COR-L47 (cell line): ENCODE results near the gene IRAK2.
"Not testable (repeated sequence)": the region's sequence is repeated elsewhere in the genome, so short reads cannot be mapped to it uniquely, and the experiment has no call there.

Experiments used
- DNase-seq: peaks from one replicate; lab custom pipeline; 2025; lab: John Stamatoyannopoulos, UW

The IRAK2 gene

GRCh38 chr3:10160925-10161324 is 3.8 kb upstream of the IRAK2 start:
- no peak for DNase-seq

- DNase-seq = no peak
These were observed 2.5 kb upstream of the IRAK2 start for GRCh38 chr3:10162185-10162584.

GRCh38 chr3:10164201-10164545 is 546 bp upstream of the IRAK2 start:
- not testable (repeated sequence) for DNase-seq

GRCh38 chr3:10166213-10166604 is 1.5 kb downstream of the IRAK2 start:
- DNase-seq = no peak

GRCh38 chr3:10169000-10169496 is 4.3 kb downstream of the IRAK2 start:
- DNase-seq = no peak

GRCh38 chr3:10170915-10171478 is 6.3 kb downstream of the IRAK2 start:
- no peak for DNase-seq

- no peak for DNase-seq
These were observed 8.6 kb downstream of the IRAK2 start for GRCh38 chr3:10173095-10173925.

- no peak for DNase-seq
These were observed 9.3 kb downstream of the IRAK2 start for GRCh38 chr3:10173926-10174435.

GRCh38 chr3:10175334-10175733 is 10.6 kb downstream of the IRAK2 start:
- not testable (repeated sequence) for DNase-seq

GRCh38 chr3:10176150-10176549 is 11.4 kb downstream of the IRAK2 start:
- not testable (repeated sequence) for DNase-seq

GRCh38 chr3:10177737-10178136 is 13.0 kb downstream of the IRAK2 start:
- no peak for DNase-seq

GRCh38 chr3:10178892-10179291 is 14.2 kb downstream of the IRAK2 start:
- no peak for DNase-seq

- no peak for DNase-seq
These were observed 15.6 kb downstream of the IRAK2 start for GRCh38 chr3:10180289-10180688.

GRCh38 chr3:10180738-10181295 is 16.1 kb downstream of the IRAK2 start:
- no peak for DNase-seq

- no peak for DNase-seq
These were observed 18.2 kb downstream of the IRAK2 start for GRCh38 chr3:10182950-10183349.

GRCh38 chr3:10184250-10184649 is 19.5 kb downstream of the IRAK2 start:
- DNase-seq = no peak

- no peak for DNase-seq
These were observed 21.4 kb downstream of the IRAK2 start for GRCh38 chr3:10185804-10186762.

- no peak for DNase-seq
These were observed 22.7 kb downstream of the IRAK2 start for GRCh38 chr3:10187290-10187876.

- DNase-seq = no peak
These were observed 23.2 kb downstream of the IRAK2 start for GRCh38 chr3:10187944-10188343.

- DNase-seq = no peak
These were observed 24.3 kb downstream of the IRAK2 start for GRCh38 chr3:10188804-10189556.
